Heart left ventricle (tissue), 13 donors: Measurements from ENCODE around the gene DAZAP1.

Experiments
- CTCF ChIP-seq, 12 donors: fragments of 200-600 bp; sonication (generic) in 4 of 12; IDR thresholded peaks; one replicate each; pipeline versions ENCODE4 v1.5.0 to v1.8.0; 2018 to 2022; ENCODE audit warnings: antibody characterized with exemption in 12 of 12, mild to moderate bottlenecking in 5 of 12
- POLR2A ChIP-seq, 2 donors: fragments of 450-650 bp; IDR thresholded peaks; one replicate each; pipeline ENCODE4 v1.6.1; 2017; ENCODE audit warnings: antibody characterized with exemption in 2 of 2, mild to moderate bottlenecking in 2 of 2, moderate library complexity in 2 of 2
- donor health status: ischemic (EF 13 %, LVEDD 7.1; RV severe dilation, severe dysfunction).
- donor health status: DM: no; HTN: yes; CAD: no.
- donor health status: DM: no; HTN: no; CAD: no.
- donor health status: ischemic (EF 25% LVEDD 6.9; RV normal size, moderate dysfunction).
- donor health status: ischemic (EF 25% LVEDD 5.7; RV mildly dilated, moderate dysfunction).
- donor health status: ischemic (EF 35%, LVEDD 5.7; RV mildly dilated, moderate dysfunction).
- donor health status: nonischemic (EF 11% LVEDD 7.7; RV severe dilation, severe dysfunction).
- donor health status: DM: yes; HTN: yes; CAD: no.
- donor health status: PGD.
- donor health status: ischemic (EF 29% LVEDD 5.4; RV normal size, mild dysfunction).
- donor health status: nonischemic (EF 23%, LVEDD 6.1; RV moderate dilation, normal function).

GRCh38 chr19:1399745-1400144 lies 7.6 kb upstream of the DAZAP1 start:
- TF ChIP-seq CTCF (IDR thresholded peaks at IDR 0.05), result no peak
- TF ChIP-seq POLR2A (IDR thresholded peaks at IDR 0.05), result no peak
